GM23248 (cell line): Measurements from ENCODE around the gene RPL36A. TPM values are rescaled to one million over a fixed set of nuclear protein-coding genes. Genes with fewer than 3 reads are reported as not detected.

Experiments used
- DNase-seq: peaks from one replicate; pipeline ENCODE4 v3.0.0-alpha.2; 2015
- H2AFZ ChIP-seq: fragments of 200-600 bp; sonication (generic); 2 replicates; pipeline ENCODE4 v1.6.1; 2016; ENCODE audit warnings: antibody characterized with exemption
- H3F3A ChIP-seq: fragments of 200-600 bp; sonication (generic); 2 replicates; pipeline ENCODE4 v1.6.1; 2016; ENCODE audit warnings: mild to moderate bottlenecking, antibody characterized with exemption, mixed run types; ENCODE audit not compliant: insufficient read depth
- H3K27ac ChIP-seq: fragments of 200-600 bp; sonication (generic); 2 replicates; pipeline ENCODE4 v1.5.1; 2016; ENCODE audit warnings: mild to moderate bottlenecking
- H3K27me3 ChIP-seq: fragments of 200-600 bp; sonication (generic); replicated peaks from 2 replicates; pipeline ENCODE4 v1.6.1; 2016; ENCODE audit warnings: mild to moderate bottlenecking; ENCODE audit not compliant: insufficient read depth
- H3K36me3 ChIP-seq: fragments of 200-600 bp; sonication (generic); 2 replicates; pipeline ENCODE4 v1.6.1; 2016; ENCODE audit warnings: low read depth, mild to moderate bottlenecking
- H3K4me1 ChIP-seq: fragments of 200-600 bp; sonication (generic); 2 replicates; pipeline ENCODE4 v1.6.1; 2016; ENCODE audit warnings: mild to moderate bottlenecking; ENCODE audit not compliant: insufficient read depth
- H3K4me2 ChIP-seq: fragments of 200-600 bp; sonication (generic); one replicate; pipeline ENCODE4 v1.6.1; 2016; ENCODE audit warnings: mild to moderate bottlenecking; ENCODE audit not compliant: unreplicated experiment
- H3K4me3 ChIP-seq: fragments of 200-600 bp; sonication (generic); 2 replicates; pipeline ENCODE4 v1.5.1; 2016; ENCODE audit warnings: mild to moderate bottlenecking
- H3K79me2 ChIP-seq: fragments of 200-600 bp; sonication (generic); 2 replicates; pipeline ENCODE4 v1.6.1; 2016; ENCODE audit warnings: mild to moderate bottlenecking; ENCODE audit not compliant: insufficient read depth
- H3K9ac ChIP-seq: fragments of 200-600 bp; sonication (generic); 2 replicates; pipeline ENCODE4 v1.6.1; 2016; ENCODE audit warnings: mild to moderate bottlenecking
- H3K9me2 ChIP-seq: fragments of 200-600 bp; sonication (generic); 2 replicates; pipeline ENCODE4 v1.6.1; 2016; ENCODE audit warnings: mixed run types, mild to moderate bottlenecking, moderate library complexity; ENCODE audit not compliant: insufficient read depth
- H3K9me3 ChIP-seq: fragments of 200-600 bp; sonication (generic); one replicate; pipeline ENCODE4 v1.6.1; 2017; ENCODE audit warnings: low read depth
- H4K20me1 ChIP-seq: fragments of 200-600 bp; sonication (generic); 2 replicates; pipeline ENCODE4 v1.6.0; 2016; ENCODE audit not compliant: insufficient read depth
- EZH2 ChIP-seq: fragments of 200-600 bp; sonication (generic); IDR thresholded peaks from 2 replicates; pipeline ENCODE4 v1.6.1; 2018; ENCODE audit warnings: antibody characterized with exemption, mild to moderate bottlenecking; ENCODE audit not compliant: insufficient read depth, poor library complexity, severe bottlenecking
- EZH2phosphoT487 ChIP-seq: fragments of 200-600 bp; sonication (generic); IDR thresholded peaks from 2 replicates; pipeline ENCODE4 v1.6.1; 2018; ENCODE audit warnings: antibody characterized with exemption, moderate library complexity, mild to moderate bottlenecking, low read depth; ENCODE audit not compliant: insufficient read depth
- WGBS, 2 experiments: methylation state at CpG; one replicate each; pipeline ENCODE4 v1.1.6; 2015 to 2017; ENCODE audit warnings: low lambda C conversion rate in 2 of 2, low coverage in 1 of 2; ENCODE audit errors: missing lambda C conversion rate in 2 of 2; 5-methylcytosine and 5-hydroxymethylcytosine counted together
- in situ Hi-C: fragments of 300-500 bp; cut with MboI; formaldehyde crosslinking; loops from 2 replicates; pipeline ENCODE4 v1.15.0; 2020
- polyA plus RNA-seq: library from polyadenylated mRNA; unstranded; fragments of >200 nt; fragmentation: Nextera tagmentation; extraction: Ambion mirVana; gene quantifications from 2 replicates; pipeline ENCODE4 v1.2.1, GENCODE V29; 2016
- total RNA-seq: library from RNA; depleted of rRNA; stranded (reverse); fragments of >200 nt; shearing (Covaris generic); gene quantifications from 2 replicates; pipeline ENCODE4 v1.2.3, GENCODE V29; 2014

RPL36A gene
- total and polyA plus RNA-seq, 2 experiments from 2014 or later: 240 to 331 TPM

- H3K9me3 ChIP-seq: no peaks in the 10 kb centered on the region
- H2AFZ ChIP-seq: no peak overlapping the region
- no peak overlapping the region for H3K27ac ChIP-seq
- H3K36me3 ChIP-seq: no peaks in the 10 kb centered on the region
- no peaks in the 10 kb centered on the region for H3F3A ChIP-seq
- no peak overlapping the region for H3K4me3 ChIP-seq
- no peaks in the 10 kb centered on the region for H4K20me1 ChIP-seq
- peak; percentile 24 for DNase-seq
- H3K79me2 ChIP-seq: no peaks in the 10 kb centered on the region
- H3K9me2 ChIP-seq: no peaks in the 10 kb centered on the region
- no peaks in the 10 kb centered on the region for H3K4me1 ChIP-seq
- WGBS, 2 experiments: 44 to 47% methylated on average over 5 of the region's 5 CpGs
- H3K27me3 ChIP-seq: no peaks in the 10 kb centered on the region
- in situ Hi-C loops: no loop called here
- TF ChIP-seq EZH2 (no peak), EZH2phosphoT487 (no peak)
- H3K4me2 ChIP-seq: no peak overlapping the region
- H3K9ac ChIP-seq: no peak overlapping the region
Observed at GRCh38 chrX:101357166-101357795, 33.5 kb upstream of the RPL36A start.

- Histone ChIP-seq H2AFZ (no peak overlapping the region), H3K9me3 (no peaks in the 10 kb centered on the region), H3K4me2 (no peak overlapping the region), H3K79me2 (no peaks in the 10 kb centered on the region), H3K36me3 (no peaks in the 10 kb centered on the region), H4K20me1 (no peaks in the 10 kb centered on the region), H3K27ac (no peak overlapping the region), H3F3A (no peaks in the 10 kb centered on the region), H3K27me3 (no peaks in the 10 kb centered on the region), H3K4me1 (no peaks in the 10 kb centered on the region), H3K9ac (no peak overlapping the region), H3K9me2 (no peaks in the 10 kb centered on the region), H3K4me3 (no peak overlapping the region)
- peak; percentile 51 for DNase-seq
- WGBS, 2 experiments: 0 to 12% methylated on average over 1 of the region's 1 CpG
- TF ChIP-seq EZH2 (no peak), EZH2phosphoT487 (no peak)
- in situ Hi-C loops: no loop called here
Observed at GRCh38 chrX:101359966-101360365, 30.8 kb upstream of the RPL36A start.

GRCh38 chrX:101360390-101360789 lies 30.4 kb upstream of the RPL36A start:
- Histone ChIP-seq H3K9me3 (no peaks in the 10 kb centered on the region), H2AFZ (no peak overlapping the region), H3F3A (no peaks in the 10 kb centered on the region), H3K9ac (no peak overlapping the region), H3K79me2 (no peaks in the 10 kb centered on the region), H3K27ac (no peak overlapping the region), H4K20me1 (no peaks in the 10 kb centered on the region), H3K4me3 (no peak overlapping the region), H3K4me1 (no peaks in the 10 kb centered on the region), H3K36me3 (no peaks in the 10 kb centered on the region), H3K4me2 (no peak overlapping the region), H3K9me2 (no peaks in the 10 kb centered on the region), H3K27me3 (no peaks in the 10 kb centered on the region)
- in situ Hi-C loops: no loop called here
- 63 to 72% methylated on average over 7 of the region's 7 CpGs for WGBS, 2 experiments
- TF ChIP-seq EZH2 (no peak), EZH2phosphoT487 (no peak)
- DNase-seq: no peak

GRCh38 chrX:101362116-101362515 lies 28.7 kb upstream of the RPL36A start:
- H3F3A ChIP-seq: no peaks in the 10 kb centered on the region
- no peak overlapping the region for H2AFZ ChIP-seq
- H3K4me1 ChIP-seq: no peaks in the 10 kb centered on the region
- H3K4me3 ChIP-seq: no peak overlapping the region
- H3K9ac ChIP-seq: no peak overlapping the region
- in situ Hi-C loops: no loop called here
- no peak overlapping the region for H3K4me2 ChIP-seq
- no peaks in the 10 kb centered on the region for H3K36me3 ChIP-seq
- no peaks in the 10 kb centered on the region for H3K27me3 ChIP-seq
- TF ChIP-seq EZH2phosphoT487: no peak
- TF ChIP-seq EZH2: no peak
- H4K20me1 ChIP-seq: no peaks in the 10 kb centered on the region
- no peaks in the 10 kb centered on the region for H3K9me3 ChIP-seq
- no peaks in the 10 kb centered on the region for H3K9me2 ChIP-seq
- H3K27ac ChIP-seq: no peak overlapping the region
- 69 to 74% methylated on average over 3 of the region's 3 CpGs for WGBS, 2 experiments
- H3K79me2 ChIP-seq: no peaks in the 10 kb centered on the region
- no peak for DNase-seq

DNA sequence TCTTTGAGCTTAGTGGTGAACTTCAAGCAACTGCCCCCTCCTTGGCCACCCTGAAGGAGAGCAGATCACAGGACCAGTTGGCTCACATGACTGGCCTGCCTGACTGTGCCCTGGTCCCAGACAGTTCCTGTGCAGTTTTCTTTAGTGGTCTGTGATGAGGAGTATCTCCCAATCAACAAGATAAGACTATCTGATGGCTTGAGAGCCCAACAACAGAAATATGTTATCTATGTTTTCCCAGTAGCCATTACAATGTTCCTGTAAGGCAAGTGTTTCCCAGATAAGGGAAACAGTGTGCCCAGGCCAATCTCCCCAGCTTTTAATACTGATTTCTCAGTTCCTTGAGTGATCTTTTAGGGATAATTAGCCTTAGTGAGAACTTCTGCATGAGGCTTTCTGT lies 28.1 kb upstream of the RPL36A start:
- Histone ChIP-seq H3K9me3 (no peaks in the 10 kb centered on the region), H3F3A (no peaks in the 10 kb centered on the region), H3K27ac (no peak overlapping the region), H3K9me2 (no peaks in the 10 kb centered on the region), H3K4me3 (no peak overlapping the region), H3K4me1 (no peaks in the 10 kb centered on the region), H4K20me1 (no peaks in the 10 kb centered on the region), H3K4me2 (no peak overlapping the region), H3K36me3 (no peaks in the 10 kb centered on the region), H3K79me2 (no peaks in the 10 kb centered on the region), H2AFZ (no peak overlapping the region), H3K9ac (no peak overlapping the region), H3K27me3 (no peaks in the 10 kb centered on the region)
- TF ChIP-seq EZH2: no peak
- TF ChIP-seq EZH2phosphoT487: no peak
- DNase-seq: no peak
- in situ Hi-C loops: no loop called here
